Measurements from ENCODE around the gene HMGB1. TPM values are rescaled to one million over a fixed set of nuclear protein-coding genes. Genes with fewer than 3 reads are reported as not detected.

The HMGB1 gene
- total and polyA plus RNA-seq, 2 of the 13 experiments (the other 11 are each of a cell fraction or from before 2014, with no cell fraction given) = 115 to 584 TPM

GRCh38 chr13:30442926-30443325 is 22.8 kb downstream of the HMGB1 start:
- BruUV-seq (replicated peaks) = no TSS peak
- Histone ChIP-seq H3K4me3 (replicated peaks in 1 of 3; ENCODE audit: insufficient read depth in 1 of 3, low read depth in 2 of 3, low read length in 3 of 3) (no peak overlapping the region), H2AFZ (ENCODE audit: low read length) (no peak overlapping the region), H3K4me2 (ENCODE audit: low read depth, low read length) (no peak overlapping the region), H3K27ac (ENCODE audit: extremely low read length, insufficient read depth, low read length) (no peak overlapping the region), H3K79me2 (ENCODE audit: insufficient read depth, low read length) (no peaks in the 10 kb centered on the region), H3K9ac (ENCODE audit: insufficient read depth, low read depth, low read length) (no peak overlapping the region), H3K27me3 (ENCODE audit: control insufficient read depth in 1 of 2, insufficient read depth in 2 of 2, low read length in 2 of 2) (peaks cover 0 to 21% of the 10 kb centered on the region in 2 experiments; a peak in 4 of 5 replicates), H3K4me1 (ENCODE audit: insufficient read depth, low read length) (peaks cover 14% of the 10 kb centered on the region), H3K36me3 (replicated peaks in 1 of 2; ENCODE audit: control insufficient read depth in 1 of 2, insufficient read depth in 2 of 2, low read length in 2 of 2) (no peaks in the 10 kb centered on the region), H3K9me3 (ENCODE audit: low read length) (no peaks in the 10 kb centered on the region), H4K20me1 (ENCODE audit: insufficient read depth, low read length) (no peaks in the 10 kb centered on the region)
- POLR2A ChIA-PET = no interaction called here
- CTCF ChIA-PET (ENCODE audit: low intra/inter-chr PET ratio, low total read pairs) = no interaction called here
- in situ Hi-C loops (cut with HindIII; ENCODE audit: extremely low pct_ligation_motif_present, low pct_unique_long_range_greater_than_20kb) = no loop called here
- TF ChIP-seq U2AF2 (IDR thresholded peaks at IDR 0.05; ENCODE audit: low read depth, low read length) (no peak), ZNF580 (CRISPR knock-in tag; IDR thresholded peaks at IDR 0.05; ENCODE audit: borderline replicate concordance, low read depth) (no peak), ZNF451 (CRISPR knock-in tag; IDR thresholded peaks at IDR 0.05) (no peak), FOXO4 (CRISPR knock-in tag; conservative IDR thresholded peaks at IDR 0.05) (no peak), MXI1 (IDR thresholded peaks at IDR 0.05; ENCODE audit: borderline replicate concordance, low read depth, low read length) (no peak), GFI1 (CRISPR knock-in tag; IDR thresholded peaks at IDR 0.05; ENCODE audit: borderline replicate concordance) (no peak), MLLT10 (CRISPR knock-in tag; IDR thresholded peaks at IDR 0.05) (no peak), TP53 (CRISPR knock-in tag; conservative IDR thresholded peaks at IDR 0.05) (no peak), SALL2 (CRISPR knock-in tag; IDR thresholded peaks at IDR 0.05) (no peak), SATB2 (CRISPR knock-in tag; IDR thresholded peaks at IDR 0.05) (no peak), ARNT (IDR thresholded peaks at IDR 0.05) (no peak)
- no peak for DNase-seq (ENCODE audit: low spot score)
- intact Hi-C loops (cut with micrococcal nuclease; ENCODE audit: unreplicated experiment) = no loop called here
- ATAC-seq = no peak
- no peak for FAIRE-seq
- WGBS (ENCODE audit: low lambda C conversion rate) = 6% methylated on average over 5 of the region's 5 CpGs

Data from HepG2 (cell line).